Stimulated activated CD8-positive, alpha-beta memory T cell treated with anti-CD3 and anti-CD28 coated beads, Interleukin-4, amount 100 ng/mL, for 1 hour (primary cell): ENCODE measurements around the gene ZFYVE21.
"Not testable (repeated sequence)": the region's sequence is repeated elsewhere in the genome, so short reads cannot be mapped to it uniquely, and the experiment has no call there.

Experiments used
- DNase-seq, 2 donors: peaks; one replicate each; pipeline ENCODE4 v3.0.0-alpha.2; 2020; ENCODE audit warnings: low read depth in 2 of 2, low spot score in 1 of 2

ZFYVE21 gene

DNA sequence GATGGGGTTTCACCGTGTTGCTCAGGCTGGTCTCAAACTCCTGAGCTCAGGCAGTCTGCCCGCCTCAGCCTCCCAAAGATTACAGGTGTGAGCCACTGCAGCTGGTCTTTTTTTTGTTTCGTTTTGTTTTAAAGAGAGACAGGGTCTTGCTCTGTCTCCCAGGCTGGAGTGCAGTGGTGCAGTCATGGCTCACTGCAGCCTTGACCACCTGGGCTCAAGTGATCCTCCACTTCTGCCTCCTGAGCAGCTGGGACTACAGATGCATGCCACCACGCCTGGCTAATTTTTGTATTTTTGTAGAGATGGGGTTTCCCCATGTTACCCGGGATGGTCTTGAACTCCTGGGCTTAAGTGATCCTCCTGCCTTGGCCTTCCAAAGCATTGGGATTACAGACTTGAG is 24.0 kb upstream of the ZFYVE21 start:
- not testable (repeated sequence) for DNase-seq

DNA sequence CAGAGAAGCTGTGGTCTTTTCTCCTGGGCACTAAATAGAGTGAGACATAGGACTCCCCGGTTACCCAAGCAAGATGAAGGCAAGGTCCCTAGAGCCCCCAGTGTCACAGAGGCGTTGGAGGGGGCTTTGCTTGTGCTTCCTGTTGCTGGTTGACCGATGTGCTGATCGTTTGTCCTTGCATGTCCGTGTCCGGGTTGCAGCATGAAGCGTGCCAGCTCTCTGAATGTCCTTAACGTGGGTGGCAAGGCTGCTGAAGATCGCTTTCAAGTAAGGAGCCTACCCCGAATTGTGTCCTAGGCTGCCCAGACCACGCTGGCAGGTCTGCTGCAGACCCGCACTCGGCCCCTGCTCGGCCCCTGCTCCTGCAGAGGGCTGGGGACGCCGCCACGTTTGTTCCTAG is 23.5 kb upstream of the ZFYVE21 start:
- no peak for DNase-seq

- no peak for DNase-seq
Measured at GRCh38 chr14:103692871-103693270, 22.7 kb upstream of the ZFYVE21 start.

DNA sequence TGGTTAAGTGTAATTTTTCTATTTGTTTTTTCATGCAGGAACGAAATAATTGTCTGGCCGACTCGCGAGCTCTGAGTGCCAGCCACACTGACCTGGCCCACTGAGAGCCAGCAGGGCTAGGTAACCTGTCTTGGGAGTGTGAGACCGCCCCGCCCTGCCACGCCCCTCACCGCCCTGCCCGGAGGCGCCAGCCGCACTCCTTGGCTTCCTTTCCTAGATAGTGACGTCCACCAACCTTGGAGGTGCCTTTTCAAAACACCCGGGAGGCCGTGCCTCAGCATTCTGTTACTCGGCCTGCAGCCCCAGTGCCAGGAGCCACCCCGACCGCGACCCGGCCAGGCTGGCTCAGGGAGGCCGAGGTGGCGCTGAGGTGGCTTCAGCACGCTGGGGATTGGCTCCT is 22.1 kb upstream of the ZFYVE21 start:
- DNase-seq: no peak

- DNase-seq: no peak
Measured at GRCh38 chr14:103694572-103695026, 21.0 kb upstream of the ZFYVE21 start.

DNA sequence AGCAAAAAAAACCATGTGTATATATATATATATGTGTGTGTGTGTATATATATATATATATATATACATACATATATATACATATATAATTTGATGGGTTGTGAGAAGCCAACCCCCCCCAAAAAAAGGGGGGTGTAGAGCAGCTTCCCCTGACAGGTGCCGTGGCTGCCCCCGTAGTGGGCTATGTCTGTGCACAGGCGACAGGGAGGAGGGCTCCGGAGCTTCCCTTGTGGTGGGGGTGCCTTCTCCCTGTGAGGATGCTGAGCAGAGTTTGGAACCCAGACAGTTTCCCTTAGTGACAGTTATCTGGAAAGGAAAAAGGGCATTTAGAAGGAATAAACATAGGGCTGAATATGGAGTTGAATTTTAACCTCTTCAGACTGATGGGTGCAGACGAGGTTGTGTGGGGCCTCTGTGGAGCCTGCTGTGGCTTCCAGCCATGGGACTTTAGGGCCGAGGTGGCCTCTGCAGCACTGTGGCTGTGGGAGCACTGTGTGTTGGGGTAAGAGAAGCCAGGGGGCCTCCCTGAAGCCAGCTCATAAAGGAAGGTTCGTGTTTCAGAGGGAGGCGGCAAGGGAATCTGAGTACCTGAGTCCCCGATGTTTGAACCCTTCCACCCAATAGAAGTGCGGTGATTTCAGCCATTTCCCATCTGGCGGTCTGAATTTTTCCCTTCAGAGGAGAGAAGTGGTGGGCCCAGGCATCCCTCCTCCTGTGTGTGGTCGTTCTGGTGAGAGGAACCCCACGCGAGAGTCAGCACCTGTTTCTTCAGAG is 20.1 kb upstream of the ZFYVE21 start:
- DNase-seq: no peak

DNA sequence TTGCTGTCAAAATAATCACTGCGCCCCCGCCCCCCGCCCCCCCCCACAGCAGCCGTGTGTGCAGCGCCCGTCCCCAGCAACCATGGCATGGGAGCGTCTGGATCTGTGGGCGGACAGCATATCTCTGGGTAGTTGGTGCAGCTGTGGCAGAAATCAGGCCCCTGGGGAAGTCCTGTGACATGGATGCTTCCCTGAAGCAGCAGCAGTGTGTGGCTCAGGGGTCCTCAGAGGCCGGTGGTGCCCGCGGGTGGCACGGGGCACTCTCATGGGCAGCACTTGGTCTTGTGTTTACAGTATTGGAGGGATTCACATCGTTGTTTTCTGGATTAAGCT is 19.6 kb upstream of the ZFYVE21 start:
- DNase-seq: no peak

DNA sequence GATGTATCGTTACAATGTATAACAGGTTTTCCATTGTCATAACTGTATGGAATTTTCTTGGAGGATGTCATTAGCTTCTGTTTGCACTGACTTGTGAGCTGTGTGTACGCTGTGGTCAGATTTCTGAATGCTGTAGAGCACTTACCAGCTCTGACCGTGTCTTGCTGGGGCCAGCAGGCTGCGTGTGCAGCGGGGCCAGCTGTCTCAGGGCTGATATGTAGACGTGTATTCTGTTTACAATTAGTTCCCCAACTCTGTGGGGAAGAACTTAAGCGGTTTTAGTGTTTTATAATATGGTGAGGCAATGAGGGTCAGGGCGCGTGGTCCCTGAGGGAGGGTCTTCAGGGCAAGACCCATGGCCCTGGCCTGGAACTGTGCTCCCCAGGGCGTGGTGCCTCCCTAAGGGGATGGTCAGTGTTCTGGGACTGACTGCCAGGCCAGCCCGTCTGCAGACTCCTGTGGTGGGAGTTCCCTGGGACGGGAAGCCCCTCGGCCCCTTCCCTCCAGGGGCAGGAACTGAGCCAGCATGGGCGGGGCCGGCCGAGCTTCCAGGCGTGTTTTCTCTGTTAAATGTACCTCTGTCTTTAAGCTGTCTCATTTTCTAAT is 19.0 kb upstream of the ZFYVE21 start:
- DNase-seq: no peak

GRCh38 chr14:103697206-103697602 is 18.4 kb upstream of the ZFYVE21 start:
- DNase-seq: no peak

- DNase-seq: no peak
Measured at GRCh38 chr14:103697603-103698379, 17.8 kb upstream of the ZFYVE21 start.

DNA sequence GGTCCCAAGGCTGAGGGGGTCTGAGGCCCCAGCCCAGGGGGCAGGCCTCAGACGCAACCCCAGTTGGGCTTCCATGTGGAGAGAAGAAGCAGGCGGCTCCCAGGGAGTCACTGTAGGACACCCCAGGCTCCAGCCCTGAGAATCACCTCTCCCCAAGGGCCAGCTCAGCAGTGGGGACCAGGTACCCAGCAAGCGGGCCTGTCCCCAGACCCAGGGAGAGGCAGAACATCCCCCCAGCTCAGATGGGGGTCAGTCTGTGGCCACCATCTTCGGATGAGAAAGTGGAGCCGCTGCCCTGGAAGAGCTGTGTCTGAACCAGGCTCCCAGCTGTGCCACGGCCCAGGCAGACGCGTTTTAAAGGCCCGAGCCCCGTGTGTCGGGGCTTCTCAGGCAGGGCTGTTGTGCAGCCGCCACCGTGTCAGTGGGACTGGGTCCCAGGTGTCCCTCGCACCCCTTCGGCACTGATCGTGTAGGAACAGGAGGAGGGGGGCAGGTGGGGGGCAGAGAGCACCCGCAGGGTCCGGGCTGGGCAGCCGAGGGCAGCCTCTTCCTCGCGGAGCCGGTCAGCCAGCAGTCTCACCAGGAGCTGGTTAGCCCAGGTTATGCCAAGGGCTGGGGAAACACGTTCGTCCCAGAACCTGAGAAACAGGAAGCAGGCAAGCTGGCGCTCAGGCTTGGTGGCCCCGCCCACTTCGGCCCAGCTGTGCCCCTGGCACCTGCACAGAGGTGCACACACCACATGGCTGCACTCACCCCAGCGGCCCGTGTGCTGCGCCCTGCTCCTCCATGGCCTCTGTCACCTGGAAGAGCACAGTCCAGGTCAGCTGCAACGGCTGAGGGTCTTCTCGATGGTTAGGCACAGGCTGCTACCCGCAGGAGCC is 17.0 kb upstream of the ZFYVE21 start:
- DNase-seq: no peak

- no peak for DNase-seq
Measured at GRCh38 chr14:103699261-103699661, 16.3 kb upstream of the ZFYVE21 start.

DNA sequence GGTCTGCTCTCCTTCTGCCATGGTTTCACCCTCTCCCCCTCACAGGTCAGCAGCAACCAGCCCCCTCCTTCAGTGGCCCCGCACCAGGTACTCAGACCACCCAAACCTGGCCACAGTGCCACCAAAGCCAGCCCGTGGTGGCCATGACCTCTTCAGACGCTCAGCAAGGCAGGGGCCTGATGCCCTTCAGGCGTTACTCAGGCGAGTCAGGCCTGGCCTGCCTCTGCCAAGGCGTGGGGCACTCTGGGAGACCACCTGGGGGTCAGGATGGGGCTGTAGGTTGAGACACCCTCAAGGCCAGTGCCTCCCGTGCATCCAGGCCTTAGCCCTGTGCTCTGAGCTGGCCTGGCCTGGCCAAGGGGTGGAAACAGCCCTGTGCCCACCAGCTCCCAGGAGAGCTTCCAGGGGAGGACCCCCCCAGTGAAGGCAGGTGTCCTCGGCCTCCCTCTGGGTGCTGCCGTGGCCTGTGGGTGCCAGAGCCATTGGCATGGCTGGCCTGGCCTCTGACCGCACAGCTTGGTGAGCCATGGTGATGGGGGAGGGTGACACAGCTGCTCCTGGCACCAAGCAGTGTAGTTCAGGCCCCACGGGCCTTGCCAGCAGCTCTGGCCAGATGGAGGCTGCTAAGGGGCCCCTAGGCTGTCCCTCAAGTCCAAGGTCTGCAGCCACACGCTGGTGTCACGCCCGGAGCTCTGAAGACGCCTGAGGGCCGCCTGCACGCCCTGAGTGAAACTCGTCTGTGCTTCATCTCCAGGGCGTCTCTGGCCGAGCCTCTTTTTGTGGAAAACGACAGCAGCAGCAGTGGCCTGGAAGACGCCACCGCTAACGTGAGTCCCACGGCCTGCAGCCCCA is 15.5 kb upstream of the ZFYVE21 start:
- DNase-seq: no peak

DNA sequence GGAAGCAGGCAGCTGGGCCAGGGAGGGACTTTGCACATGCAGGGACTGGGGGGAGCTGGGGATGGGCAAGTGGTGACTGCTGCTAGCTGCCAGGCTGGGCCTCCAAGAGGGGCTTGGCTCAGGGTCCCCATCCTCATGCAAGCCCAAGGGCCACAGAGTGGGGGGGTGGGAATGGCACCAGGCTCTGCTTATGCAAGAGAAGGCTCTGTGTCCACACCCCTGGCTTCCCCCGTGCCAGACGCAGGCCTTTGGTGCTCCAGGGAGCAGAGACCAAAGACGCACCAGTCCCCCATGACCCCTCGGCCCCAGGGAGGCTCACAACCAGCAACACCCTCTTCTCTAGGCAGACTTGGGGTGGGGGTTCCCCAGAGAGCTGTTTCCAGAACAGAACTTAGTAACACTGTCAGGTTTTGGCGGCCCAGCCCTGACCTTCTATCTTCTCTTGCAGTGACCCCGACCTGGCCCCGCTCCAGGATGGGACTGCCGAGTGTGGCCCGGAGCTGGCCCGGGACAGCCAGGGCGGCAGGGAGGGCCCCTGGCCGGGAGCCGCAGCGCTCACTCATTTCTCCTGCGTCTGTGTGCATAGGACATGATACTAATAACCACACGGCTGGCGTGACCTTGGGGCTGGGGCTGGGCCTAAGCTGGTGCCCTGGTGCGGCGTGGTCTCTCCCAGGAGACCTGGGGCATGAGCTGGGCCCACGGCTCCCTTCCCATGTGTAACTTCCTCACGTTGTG is 14.7 kb upstream of the ZFYVE21 start:
- DNase-seq: no peak

DNA sequence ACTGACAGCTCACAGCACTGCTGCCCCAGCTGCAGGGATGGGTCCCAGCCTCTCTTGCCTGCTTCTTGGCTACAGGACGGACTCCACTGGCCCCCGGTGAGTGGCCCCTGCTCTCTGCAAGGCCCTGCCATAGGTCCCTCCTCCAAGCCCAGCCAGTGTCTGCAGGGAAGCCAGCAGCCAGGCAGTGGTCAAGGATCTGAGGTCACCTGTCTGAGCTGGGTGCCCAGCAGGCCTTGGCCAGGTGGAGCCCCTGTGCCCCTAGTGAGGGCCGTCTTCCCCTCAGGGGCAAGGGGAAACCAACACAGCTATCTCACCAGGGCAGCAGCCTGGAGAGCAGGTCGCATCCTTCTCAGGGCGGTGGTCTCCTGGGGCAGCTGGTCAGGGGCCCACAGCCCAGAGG is 13.5 kb upstream of the ZFYVE21 start:
- no peak for DNase-seq

GRCh38 chr14:103702497-103703432 is 12.8 kb upstream of the ZFYVE21 start:
- DNase-seq: no peak

GRCh38 chr14:103703433-103704385 is 11.9 kb upstream of the ZFYVE21 start:
- DNase-seq: no peak
